ENCODE measurements around the gene ATP8A1. TPM values are rescaled to one million over a fixed set of nuclear protein-coding genes. Genes with fewer than 3 reads are reported as not detected.
"Not testable (repeated sequence)": the region's sequence is repeated elsewhere in the genome, so short reads cannot be mapped to it uniquely, and the experiment has no call there.

Gene ATP8A1
- total RNA-seq, 1 donor from 2014 or later: 278 TPM

GRCh38 chr4:42385516-42385915, 271.4 kb downstream of the ATP8A1 start:
- TF ChIP-seq CTCF (IDR thresholded peaks at IDR 0.05; ENCODE audit: partially characterized antibody, unreplicated experiment): no peak
- H3K9me3 Mint-ChIP-seq (ENCODE audit: unreplicated experiment): no peaks in the 10 kb centered on the region
- H3K36me3 Mint-ChIP-seq (ENCODE audit: unreplicated experiment): peaks cover 7% of the 10 kb centered on the region
- no peak for DNase-seq
- peaks cover 2% of the 10 kb centered on the region for H3K4me1 Mint-ChIP-seq (ENCODE audit: low read depth, unreplicated experiment)
- H3K27ac Mint-ChIP-seq (ENCODE audit: unreplicated experiment): no peak overlapping the region
- H3K4me3 Mint-ChIP-seq (ENCODE audit: unreplicated experiment): no peak overlapping the region
- no peaks in the 10 kb centered on the region for H3K27me3 Mint-ChIP-seq (ENCODE audit: unreplicated experiment)

- H3K36me3 Mint-ChIP-seq (ENCODE audit: unreplicated experiment): peaks cover 2% of the 10 kb centered on the region
These were observed 275.2 kb downstream of the ATP8A1 start for GRCh38 chr4:42381666-42382065.

GRCh38 chr4:42377497-42377896, 279.4 kb downstream of the ATP8A1 start:
- Mint-ChIP-seq H3K27me3 (ENCODE audit: unreplicated experiment) (no peaks in the 10 kb centered on the region), H3K4me1 (ENCODE audit: low read depth, unreplicated experiment) (no peaks in the 10 kb centered on the region), H3K36me3 (ENCODE audit: unreplicated experiment) (no peaks in the 10 kb centered on the region), H3K4me3 (ENCODE audit: unreplicated experiment) (no peak overlapping the region), H3K9me3 (ENCODE audit: unreplicated experiment) (peaks cover 3% of the 10 kb centered on the region), H3K27ac (ENCODE audit: unreplicated experiment) (no peak overlapping the region)
- no peak for TF ChIP-seq CTCF (IDR thresholded peaks at IDR 0.05; ENCODE audit: partially characterized antibody, unreplicated experiment)
- no peak for DNase-seq

More at GRCh38 chr4:42381666-42382065, 275.2 kb downstream of the ATP8A1 start:
- no peak for DNase-seq
- no peaks in the 10 kb centered on the region for H3K9me3 Mint-ChIP-seq (ENCODE audit: unreplicated experiment)
- H3K27me3 Mint-ChIP-seq (ENCODE audit: unreplicated experiment): no peaks in the 10 kb centered on the region
- H3K4me1 Mint-ChIP-seq (ENCODE audit: low read depth, unreplicated experiment): no peaks in the 10 kb centered on the region
- no peak overlapping the region for H3K4me3 Mint-ChIP-seq (ENCODE audit: unreplicated experiment)
- TF ChIP-seq CTCF (IDR thresholded peaks at IDR 0.05; ENCODE audit: partially characterized antibody, unreplicated experiment): no peak
- H3K27ac Mint-ChIP-seq (ENCODE audit: unreplicated experiment): no peak overlapping the region

GRCh38 chr4:42372303-42372702, 284.6 kb downstream of the ATP8A1 start:
- not testable (repeated sequence) for H3K36me3 Mint-ChIP-seq (ENCODE audit: unreplicated experiment); H3K9me3 Mint-ChIP-seq (ENCODE audit: unreplicated experiment); H3K27me3 Mint-ChIP-seq (ENCODE audit: unreplicated experiment); DNase-seq; H3K4me3 Mint-ChIP-seq (ENCODE audit: unreplicated experiment); H3K27ac Mint-ChIP-seq (ENCODE audit: unreplicated experiment); H3K4me1 Mint-ChIP-seq (ENCODE audit: low read depth, unreplicated experiment)

GRCh38 chr4:42371305-42372252, 285.3 kb downstream of the ATP8A1 start:
- no peak for TF ChIP-seq CTCF (IDR thresholded peaks at IDR 0.05; ENCODE audit: partially characterized antibody, unreplicated experiment)
- H3K27me3 Mint-ChIP-seq (ENCODE audit: unreplicated experiment): no peaks in the 10 kb centered on the region
- DNase-seq: no peak
- peaks cover 5% of the 10 kb centered on the region for H3K9me3 Mint-ChIP-seq (ENCODE audit: unreplicated experiment)
- H3K36me3 Mint-ChIP-seq (ENCODE audit: unreplicated experiment): no peaks in the 10 kb centered on the region
- no peaks in the 10 kb centered on the region for H3K4me1 Mint-ChIP-seq (ENCODE audit: low read depth, unreplicated experiment)
- no peak overlapping the region for H3K27ac Mint-ChIP-seq (ENCODE audit: unreplicated experiment)
- H3K4me3 Mint-ChIP-seq (ENCODE audit: unreplicated experiment): no peak overlapping the region
